Colonic mucosa (tissue), 4 donors: ENCODE data around the gene SCAF4. TPM values are rescaled to one million over a fixed set of nuclear protein-coding genes. Genes with fewer than 3 reads are reported as not detected.
"Not testable (repeated sequence)": the region's sequence is repeated elsewhere in the genome, so short reads cannot be mapped to it uniquely, and the experiment has no call there.

Experiments
- DNase-seq: peaks from one replicate; pipeline ENCODE4 v3.0.0-alpha.2; 2020
- H3K27ac ChIP-seq: fragments of 200-600 bp; one replicate; pipeline ENCODE4 v1.8.0; 2021
- H3K27me3 ChIP-seq: fragments of 200-600 bp; one replicate; pipeline ENCODE4 v1.8.0; 2021
- H3K36me3 ChIP-seq: fragments of 200-600 bp; one replicate; pipeline ENCODE4 v1.8.0; 2021
- H3K4me1 ChIP-seq: fragments of 200-600 bp; one replicate; pipeline ENCODE4 v1.8.0; 2021; ENCODE audit warnings: mild to moderate bottlenecking
- H3K4me3 ChIP-seq: fragments of 200-600 bp; one replicate; pipeline ENCODE4 v1.8.0; 2021
- H3K9ac ChIP-seq, 2 donors: one replicate each; pipeline ENCODE4 v1.7.0; 2013; ENCODE audit warnings: control low read depth in 2 of 2, low read depth in 2 of 2, low read length in 2 of 2
- H3K9me3 ChIP-seq: fragments of 200-600 bp; one replicate; pipeline ENCODE4 v1.8.0; 2021
- intact Hi-C: fragments of 100-400 bp; cut with DNase I; formaldehyde crosslinking; loops from one replicate; pipeline ENCODE4 v1.14.1; 2022
- total RNA-seq, 2 donors: library from RNA; stranded (reverse); fragmentation: NEBNext Ultra II Directional in 1 of 2; extraction: Animal tissue kit (Norgen Biotek cat#: 25700) in 1 of 2; gene quantifications; one replicate each; pipeline ENCODE4 v1.2.1, GENCODE V29; 2021
- TF ChIP-seq, protein P1 (sequence below): fragments of 200-600 bp; IDR thresholded peaks from one replicate; pipeline ENCODE4 v1.8.0; 2022; ENCODE audit warnings: antibody characterized with exemption, mild to moderate bottlenecking
- donor health status: healthy.
- donor health status: DM: no; HTN: no; CAD: no.
- donor health status: DM: no; HTN: no; CAD: no.

SCAF4 gene
- total RNA-seq, 2 donors from 2014 or later = 35.1 to 35.9 TPM

DNA sequence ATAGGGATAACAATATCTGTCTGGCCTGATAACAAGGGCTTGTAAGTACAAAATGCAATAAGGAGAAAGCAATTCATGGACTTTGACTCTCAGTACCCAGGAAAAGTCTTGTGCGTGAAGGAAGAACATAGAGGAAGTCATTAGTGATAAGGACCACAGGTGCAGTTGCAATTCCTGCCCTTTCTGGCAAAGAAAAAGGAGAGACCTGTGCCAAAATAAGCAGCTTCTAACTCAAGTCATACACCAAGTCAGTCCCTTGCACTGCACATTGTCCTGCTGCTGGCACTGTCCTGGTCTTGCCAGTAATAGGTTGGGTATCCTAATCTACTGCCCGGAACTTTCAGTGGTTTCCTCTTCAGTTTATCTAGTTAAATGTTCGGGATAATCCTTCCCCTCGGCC lies 87.3 kb downstream of the SCAF4 start:
- no peak overlapping the region for H3K9ac ChIP-seq
- no peaks in the 10 kb centered on the region for H3K4me1 ChIP-seq
- no peaks in the 10 kb centered on the region for H3K27me3 ChIP-seq
- no peak overlapping the region for H3K4me3 ChIP-seq
- DNase-seq = peak; percentile 52
- peak overlapping the region; percentile 68 for H3K27ac ChIP-seq
- TF ChIP-seq, protein P1, sequence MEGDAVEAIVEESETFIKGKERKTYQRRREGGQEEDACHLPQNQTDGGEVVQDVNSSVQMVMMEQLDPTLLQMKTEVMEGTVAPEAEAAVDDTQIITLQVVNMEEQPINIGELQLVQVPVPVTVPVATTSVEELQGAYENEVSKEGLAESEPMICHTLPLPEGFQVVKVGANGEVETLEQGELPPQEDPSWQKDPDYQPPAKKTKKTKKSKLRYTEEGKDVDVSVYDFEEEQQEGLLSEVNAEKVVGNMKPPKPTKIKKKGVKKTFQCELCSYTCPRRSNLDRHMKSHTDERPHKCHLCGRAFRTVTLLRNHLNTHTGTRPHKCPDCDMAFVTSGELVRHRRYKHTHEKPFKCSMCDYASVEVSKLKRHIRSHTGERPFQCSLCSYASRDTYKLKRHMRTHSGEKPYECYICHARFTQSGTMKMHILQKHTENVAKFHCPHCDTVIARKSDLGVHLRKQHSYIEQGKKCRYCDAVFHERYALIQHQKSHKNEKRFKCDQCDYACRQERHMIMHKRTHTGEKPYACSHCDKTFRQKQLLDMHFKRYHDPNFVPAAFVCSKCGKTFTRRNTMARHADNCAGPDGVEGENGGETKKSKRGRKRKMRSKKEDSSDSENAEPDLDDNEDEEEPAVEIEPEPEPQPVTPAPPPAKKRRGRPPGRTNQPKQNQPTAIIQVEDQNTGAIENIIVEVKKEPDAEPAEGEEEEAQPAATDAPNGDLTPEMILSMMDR = no peak
- intact Hi-C loops = no loop called here
- H3K36me3 ChIP-seq = no peaks in the 10 kb centered on the region
- no peaks in the 10 kb centered on the region for H3K9me3 ChIP-seq

DNA sequence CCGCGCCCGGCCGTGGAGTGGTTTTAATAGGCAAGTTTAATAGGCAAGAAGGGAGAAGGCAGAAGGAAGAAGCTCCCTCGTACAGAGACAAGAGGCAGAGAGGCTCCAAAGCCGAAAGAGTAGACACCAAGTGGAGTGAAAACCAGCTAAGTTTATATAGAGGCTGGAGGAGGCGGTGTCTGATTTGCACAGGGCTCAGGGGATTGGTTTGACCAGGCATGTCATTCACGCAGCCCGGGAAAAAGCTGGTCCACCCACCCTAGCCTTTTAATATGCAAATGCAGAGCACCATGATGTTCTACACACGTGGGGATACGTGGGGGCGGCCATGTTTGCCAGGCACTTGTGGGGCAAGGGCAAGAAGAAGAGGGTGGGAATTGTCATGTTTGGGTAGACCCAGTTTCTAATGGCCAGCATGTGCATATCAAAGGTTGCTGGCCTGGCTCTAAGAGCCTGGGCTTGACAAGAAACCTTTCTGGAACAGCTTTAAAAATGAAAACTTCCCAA lies 90.4 kb downstream of the SCAF4 start:
- TF ChIP-seq, protein P1 = no peak
- Histone ChIP-seq H3K27ac (no peak overlapping the region), H3K9me3 (no peaks in the 10 kb centered on the region), H3K36me3 (no peaks in the 10 kb centered on the region), H3K9ac (no peak overlapping the region), H3K27me3 (no peaks in the 10 kb centered on the region), H3K4me1 (no peaks in the 10 kb centered on the region), H3K4me3 (no peak overlapping the region)
- no peak for DNase-seq
- intact Hi-C loops = no loop called here

DNA sequence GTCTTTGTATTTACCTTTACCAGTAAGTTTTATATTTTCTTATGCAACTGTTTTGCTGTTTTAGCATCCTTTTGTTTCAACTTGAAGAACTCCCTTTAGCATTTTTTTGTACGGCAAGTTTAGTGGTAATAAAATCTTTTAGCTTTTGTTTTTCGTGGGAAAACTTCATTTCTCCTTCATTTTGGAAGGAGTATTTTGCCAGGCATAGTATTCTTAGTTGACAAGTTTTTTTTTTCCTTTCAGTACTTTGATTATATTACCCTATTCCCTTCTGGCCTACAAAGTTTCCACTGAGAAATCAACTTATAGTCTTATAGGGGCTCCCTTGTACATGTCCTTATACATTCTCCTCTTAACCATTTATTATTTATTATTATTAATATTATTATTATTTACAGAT lies 95.0 kb downstream of the SCAF4 start:
- Histone ChIP-seq H3K4me3 (no peak overlapping the region), H3K27me3 (no peaks in the 10 kb centered on the region), H3K9ac (no peak overlapping the region), H3K9me3 (no peaks in the 10 kb centered on the region), H3K4me1 (no peaks in the 10 kb centered on the region), H3K36me3 (no peaks in the 10 kb centered on the region), H3K27ac (no peak overlapping the region)
- intact Hi-C loops = no loop called here
- DNase-seq = no peak
- TF ChIP-seq, protein P1 = no peak

DNA sequence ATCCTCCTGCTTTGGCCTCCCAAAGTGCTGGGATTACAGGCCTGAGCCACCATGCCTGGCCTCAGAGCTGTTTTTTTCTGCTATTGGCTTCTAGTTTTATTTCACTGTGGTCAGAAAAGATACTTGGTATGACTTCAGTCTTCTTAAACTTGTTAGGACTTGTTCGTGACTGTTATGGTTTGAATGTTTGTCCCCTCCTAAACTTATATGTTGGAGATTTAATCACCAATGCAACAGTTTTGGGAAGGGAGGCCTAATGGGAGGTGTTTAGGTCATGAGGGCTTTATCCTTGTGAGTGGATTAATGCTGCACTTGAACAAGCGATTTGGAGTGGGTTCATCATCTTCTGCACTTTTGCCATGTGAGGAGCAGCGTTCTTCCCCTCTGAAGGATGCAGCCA lies 96.9 kb downstream of the SCAF4 start:
- Histone ChIP-seq H3K4me1 (no peaks in the 10 kb centered on the region), H3K27me3 (no peaks in the 10 kb centered on the region), H3K4me3 (no peak overlapping the region), H3K27ac (no peak overlapping the region), H3K36me3 (no peaks in the 10 kb centered on the region), H3K9me3 (no peaks in the 10 kb centered on the region), H3K9ac (no peak overlapping the region)
- TF ChIP-seq, protein P1 = no peak
- intact Hi-C loops = no loop called here
- DNase-seq = no peak

DNA sequence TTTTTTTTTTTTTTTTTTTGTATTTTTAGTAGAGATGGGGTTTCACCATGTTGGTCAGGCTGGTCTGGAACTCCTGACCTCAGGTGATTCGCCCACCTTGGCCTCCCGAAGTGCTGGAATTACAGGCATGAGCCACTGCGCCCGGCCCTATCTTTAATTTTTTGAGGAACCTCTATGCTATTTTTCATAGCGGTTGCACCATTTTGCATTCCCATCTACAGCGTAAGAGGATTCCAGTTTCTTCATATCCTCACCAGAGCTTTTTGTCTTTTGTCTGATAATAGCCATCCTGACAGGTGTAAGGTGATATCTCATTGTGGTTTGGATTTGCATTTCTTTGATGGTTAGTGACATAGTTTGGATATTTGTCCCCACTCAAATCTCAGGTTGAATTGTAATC lies 100.0 kb downstream of the SCAF4 start:
- H3K9me3 ChIP-seq, intact Hi-C loops, H3K9ac ChIP-seq, H3K27me3 ChIP-seq, H3K27ac ChIP-seq, DNase-seq, H3K4me3 ChIP-seq, H3K4me1 ChIP-seq, H3K36me3 ChIP-seq: not testable (repeated sequence)

DNA sequence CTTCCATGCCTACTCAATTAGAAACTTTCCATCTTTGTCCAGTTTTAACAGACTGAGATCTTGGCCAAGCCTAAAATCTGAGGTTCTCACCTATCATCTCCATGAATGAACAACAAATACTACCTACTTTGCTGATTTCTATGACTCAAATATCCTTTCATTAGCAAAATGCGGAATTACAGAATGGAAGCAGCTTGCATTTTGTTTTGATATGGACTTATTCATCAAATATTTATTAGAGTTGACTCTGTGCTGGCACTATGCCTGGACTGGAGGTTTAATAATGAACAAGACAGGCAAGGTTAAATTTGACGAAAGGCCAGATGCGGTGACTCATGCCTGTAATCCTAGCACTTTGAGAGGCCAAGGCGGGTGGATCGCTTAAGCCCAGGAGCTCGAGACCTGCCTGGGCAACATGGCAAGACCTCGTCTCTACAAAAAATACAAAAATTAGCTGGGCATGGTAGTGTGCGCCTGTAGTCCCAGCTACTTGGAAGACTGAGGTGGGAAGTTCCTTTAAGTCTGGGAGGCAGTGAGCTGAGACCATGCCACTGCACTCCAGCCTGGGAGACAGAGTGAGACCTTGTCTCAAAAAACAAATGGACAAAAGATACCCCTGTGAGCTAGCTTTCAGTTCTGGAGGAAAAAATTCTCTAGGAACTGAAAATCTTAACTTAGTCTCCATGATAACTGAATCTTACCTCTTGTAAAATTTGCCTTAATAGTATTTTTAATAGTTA lies 101.8 kb downstream of the SCAF4 start:
- TF ChIP-seq, protein P1 = no peak
- Histone ChIP-seq H3K4me3 (no peak overlapping the region), H3K9me3 (no peaks in the 10 kb centered on the region), H3K4me1 (no peaks in the 10 kb centered on the region), H3K9ac (no peak overlapping the region), H3K27me3 (no peaks in the 10 kb centered on the region), H3K27ac (no peak overlapping the region), H3K36me3 (no peaks in the 10 kb centered on the region)
- intact Hi-C loops = no loop called here
- no peak for DNase-seq
